ENCODE results near the gene CELA1. TPM values are rescaled to one million over a fixed set of nuclear protein-coding genes. Genes with fewer than 3 reads are reported as not detected.

The CELA1 gene
- total RNA-seq, 4 donors from 2014 or later, result not detected

DNA sequence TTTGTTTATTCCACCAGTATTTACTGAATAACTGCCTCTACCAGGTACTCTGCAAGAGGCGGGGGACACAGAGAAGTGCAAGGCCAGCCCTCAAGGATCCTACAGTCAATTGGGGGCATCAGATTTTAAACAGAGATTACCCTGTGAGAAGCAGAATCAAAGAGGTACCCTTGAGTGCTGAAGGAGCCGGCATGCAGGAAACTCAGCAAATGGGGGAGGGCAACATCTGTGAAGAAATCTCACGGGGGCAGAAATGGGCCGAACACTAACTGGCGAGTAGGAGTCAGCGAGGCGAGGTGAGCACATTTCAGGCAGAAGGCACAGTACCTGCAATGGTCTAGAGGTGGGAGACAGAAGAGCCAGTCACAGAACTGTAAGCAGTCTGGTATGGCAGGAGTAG, 35.7 kb upstream of the CELA1 start:
- 87% methylated on average over 7 of the region's 7 CpGs for WGBS
- intact Hi-C loops (cut with DNase I), result no loop called here
- no peak for DNase-seq (ENCODE audit: extremely low spot score)
- Histone ChIP-seq H3K36me3 (no peaks in the 10 kb centered on the region), H3K4me1 (peaks cover 5 to 15% (median 8%) of the 10 kb centered on the region in 4 donors), H3K9me3 (no peaks in the 10 kb centered on the region), H3K27ac (replicated peaks in 1 of 4) (no peak overlapping the region), H3K27me3 (no peaks in the 10 kb centered on the region), H3K4me3 (no peak overlapping the region)
- TF ChIP-seq, protein P1, sequence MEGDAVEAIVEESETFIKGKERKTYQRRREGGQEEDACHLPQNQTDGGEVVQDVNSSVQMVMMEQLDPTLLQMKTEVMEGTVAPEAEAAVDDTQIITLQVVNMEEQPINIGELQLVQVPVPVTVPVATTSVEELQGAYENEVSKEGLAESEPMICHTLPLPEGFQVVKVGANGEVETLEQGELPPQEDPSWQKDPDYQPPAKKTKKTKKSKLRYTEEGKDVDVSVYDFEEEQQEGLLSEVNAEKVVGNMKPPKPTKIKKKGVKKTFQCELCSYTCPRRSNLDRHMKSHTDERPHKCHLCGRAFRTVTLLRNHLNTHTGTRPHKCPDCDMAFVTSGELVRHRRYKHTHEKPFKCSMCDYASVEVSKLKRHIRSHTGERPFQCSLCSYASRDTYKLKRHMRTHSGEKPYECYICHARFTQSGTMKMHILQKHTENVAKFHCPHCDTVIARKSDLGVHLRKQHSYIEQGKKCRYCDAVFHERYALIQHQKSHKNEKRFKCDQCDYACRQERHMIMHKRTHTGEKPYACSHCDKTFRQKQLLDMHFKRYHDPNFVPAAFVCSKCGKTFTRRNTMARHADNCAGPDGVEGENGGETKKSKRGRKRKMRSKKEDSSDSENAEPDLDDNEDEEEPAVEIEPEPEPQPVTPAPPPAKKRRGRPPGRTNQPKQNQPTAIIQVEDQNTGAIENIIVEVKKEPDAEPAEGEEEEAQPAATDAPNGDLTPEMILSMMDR (IDR thresholded peaks at IDR 0.05), result no peak
- TF ChIP-seq POLR2A (IDR thresholded peaks at IDR 0.05; ENCODE audit: low read depth) (no peak), EP300 (IDR thresholded peaks at IDR 0.05) (no peak), POLR2AphosphoS5 (IDR thresholded peaks at IDR 0.05) (no peak)

DNA sequence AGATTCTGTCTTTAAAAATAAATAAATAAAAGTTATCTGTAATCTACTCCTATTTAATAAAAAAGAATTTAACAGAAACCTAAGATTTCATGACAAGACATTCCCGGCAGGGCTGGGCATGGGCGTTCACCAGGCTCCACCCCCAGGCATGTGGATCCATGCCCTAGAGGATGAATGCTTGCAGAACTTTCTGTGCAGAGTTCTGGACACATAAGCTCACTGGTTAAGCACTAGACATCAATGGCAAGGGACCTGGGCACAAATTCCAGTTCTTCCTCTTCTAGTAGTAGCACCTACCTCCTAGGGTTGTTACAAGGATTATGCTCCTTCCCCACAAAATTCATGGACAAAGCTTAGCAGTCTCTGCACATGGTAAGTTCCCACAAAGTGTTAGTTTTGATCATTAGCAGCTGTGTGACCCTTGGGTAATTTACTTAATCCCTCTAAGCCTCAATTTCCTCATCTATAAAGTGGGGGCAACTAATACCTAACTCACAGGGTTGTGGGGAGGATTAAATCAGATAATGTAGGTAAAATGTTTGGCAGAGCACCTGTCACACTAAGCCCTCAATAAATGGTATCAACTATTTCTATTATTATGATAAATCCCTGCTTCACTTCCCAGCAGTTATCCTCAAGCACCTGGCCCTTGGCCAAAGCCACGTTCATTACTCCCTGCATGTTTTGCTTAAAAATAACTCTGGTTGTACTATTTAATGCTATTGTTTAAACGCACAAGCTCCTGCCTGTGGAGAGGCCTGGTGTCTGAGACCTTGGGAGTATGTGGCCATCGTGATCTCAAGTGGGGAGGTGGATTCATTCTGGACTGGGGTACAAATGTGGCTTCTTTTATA, 35.0 kb upstream of the CELA1 start:
- H3K36me3 ChIP-seq, result no peaks in the 10 kb centered on the region
- no peak overlapping the region for H3K4me3 ChIP-seq
- no peak for DNase-seq (ENCODE audit: extremely low spot score)
- no peak overlapping the region for H3K27ac ChIP-seq (replicated peaks in 1 of 4)
- TF ChIP-seq EP300 (IDR thresholded peaks at IDR 0.05) (no peak), POLR2A (IDR thresholded peaks at IDR 0.05; ENCODE audit: low read depth) (no peak), POLR2AphosphoS5 (IDR thresholded peaks at IDR 0.05) (no peak)
- TF ChIP-seq, protein P1 (IDR thresholded peaks at IDR 0.05), result no peak
- 41% methylated on average over 5 of the region's 5 CpGs for WGBS
- no peaks in the 10 kb centered on the region for H3K9me3 ChIP-seq
- H3K4me1 ChIP-seq, result peaks cover 5 to 15% (median 8%) of the 10 kb centered on the region in 4 donors
- H3K27me3 ChIP-seq, result no peaks in the 10 kb centered on the region
- intact Hi-C loops (cut with DNase I), result no loop called here

DNA sequence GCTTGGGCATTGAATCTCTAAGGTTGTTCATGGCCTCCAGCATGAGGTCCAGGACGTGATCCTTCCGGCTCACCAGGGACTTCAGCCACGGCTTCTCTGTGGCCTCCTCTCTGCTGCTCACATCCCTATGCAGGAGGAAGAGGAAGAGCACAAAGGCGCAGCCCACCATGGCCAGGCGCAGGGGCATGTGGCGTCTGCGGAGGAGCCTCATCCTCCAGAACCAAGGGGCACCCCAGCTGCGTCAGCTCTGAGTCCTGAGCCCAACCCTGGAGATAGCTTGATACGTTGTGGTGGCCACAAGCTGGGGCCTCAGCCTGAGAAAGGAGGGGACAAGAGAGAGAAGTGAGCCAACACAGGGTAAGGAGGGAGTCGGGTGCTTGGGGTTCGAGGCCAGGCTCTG, 33.1 kb upstream of the CELA1 start:
- 100% methylated on average over 5 of the region's 11 CpGs for WGBS
- no peak overlapping the region for H3K4me3 ChIP-seq
- DNase-seq (ENCODE audit: extremely low spot score), result no peak
- no peak overlapping the region for H3K27ac ChIP-seq (replicated peaks in 1 of 4)
- TF ChIP-seq POLR2AphosphoS5 (IDR thresholded peaks at IDR 0.05), result no peak
- TF ChIP-seq POLR2A (IDR thresholded peaks at IDR 0.05; ENCODE audit: low read depth), result no peak
- TF ChIP-seq, protein P1 (IDR thresholded peaks at IDR 0.05), result no peak
- TF ChIP-seq EP300 (IDR thresholded peaks at IDR 0.05), result no peak
- peaks cover 5 to 15% (median 8%) of the 10 kb centered on the region in 4 donors for H3K4me1 ChIP-seq
- intact Hi-C loops (cut with DNase I), result no loop called here
- no peaks in the 10 kb centered on the region for H3K27me3 ChIP-seq
- no peaks in the 10 kb centered on the region for H3K9me3 ChIP-seq
- H3K36me3 ChIP-seq, result no peaks in the 10 kb centered on the region

DNA sequence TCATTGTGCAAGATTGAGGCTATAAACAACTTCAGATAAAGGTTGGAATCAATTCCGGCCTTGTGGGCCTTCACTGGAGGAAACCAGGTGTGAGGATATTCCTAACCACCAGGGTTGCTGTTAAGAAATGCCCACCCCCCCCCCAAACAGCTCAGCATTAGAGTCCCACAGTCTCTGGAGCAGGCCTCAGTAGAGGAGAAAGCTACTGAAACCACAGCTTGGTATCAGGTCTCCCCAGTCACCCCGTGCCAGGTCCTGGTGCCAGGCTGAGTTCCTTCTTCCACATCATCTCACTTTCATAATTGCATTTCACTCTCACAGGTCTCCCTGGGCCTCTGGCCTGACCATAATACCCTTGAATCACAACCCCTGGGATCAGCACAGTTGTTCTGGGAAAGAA, 32.3 kb upstream of the CELA1 start:
- no peak for DNase-seq (ENCODE audit: extremely low spot score)
- H3K9me3 ChIP-seq, result no peaks in the 10 kb centered on the region
- H3K27me3 ChIP-seq, result no peaks in the 10 kb centered on the region
- H3K4me1 ChIP-seq, result peaks cover 5 to 15% (median 8%) of the 10 kb centered on the region in 4 donors
- H3K36me3 ChIP-seq, result no peaks in the 10 kb centered on the region
- no peak overlapping the region for H3K27ac ChIP-seq (replicated peaks in 1 of 4)
- TF ChIP-seq, protein P1 (IDR thresholded peaks at IDR 0.05), result no peak
- TF ChIP-seq POLR2A (IDR thresholded peaks at IDR 0.05; ENCODE audit: low read depth), result no peak
- no peak for TF ChIP-seq EP300 (IDR thresholded peaks at IDR 0.05)
- TF ChIP-seq POLR2AphosphoS5 (IDR thresholded peaks at IDR 0.05), result no peak
- intact Hi-C loops (cut with DNase I), result no loop called here
- WGBS, result 78% methylated on average over 2 of the region's 2 CpGs
- no peak overlapping the region for H3K4me3 ChIP-seq
